H1 (cell line): ENCODE data around the gene SOX30. TPM values are rescaled to one million over a fixed set of nuclear protein-coding genes. Genes with fewer than 3 reads are reported as not detected.

Experiments
- CTCF ChIA-PET: fragments of 300-600 bp; sonication (Branson Sonifier 250); formaldehyde crosslinking; loops from one replicate; lab custom pipeline; 2021; ENCODE audit not compliant: partially characterized antibody; lab: Charles Lee
- POLR2A ChIA-PET: fragments of 300-600 bp; sonication (Branson Sonifier 250); formaldehyde crosslinking; loops from one replicate; lab custom pipeline; 2021; ENCODE audit warnings: inconsistent platforms; ENCODE audit not compliant: partially characterized antibody; lab: Charles Lee
- DNase-seq, 2 experiments: peaks; one replicate each; pipeline versions ENCODE4 v3.0.0 to v3.0.0-alpha.2; 2010 to 2022; ENCODE audit warnings: low spot score in 2 of 2, low read depth in 1 of 2, mixed read lengths in 1 of 2
- FAIRE-seq: peaks from 2 replicates; lab custom pipeline; 2011; peaks lifted over from hg19 to GRCh38; lab: Jason Lieb, UNC
- H2AFZ ChIP-seq: 2 replicates; pipeline ENCODE4 v1.8.1; 2012; ENCODE audit warnings: low read length, inconsistent platforms
- H2AK5ac ChIP-seq: 2 replicates; pipeline ENCODE4 v1.6.1; 2013; ENCODE audit warnings: low read depth, low read length
- H2BK120ac ChIP-seq: replicated peaks from 2 replicates; pipeline ENCODE3; 2013; ENCODE audit warnings: low read depth, low read length, inconsistent platforms
- H2BK12ac ChIP-seq: 2 replicates; pipeline ENCODE4 v1.6.1; 2013; ENCODE audit warnings: low read depth, low read length
- H2BK15ac ChIP-seq: 2 replicates; pipeline ENCODE4 v1.6.1; 2013; ENCODE audit warnings: low read length
- H2BK20ac ChIP-seq: 2 replicates; pipeline ENCODE4 v1.6.1; 2013; ENCODE audit warnings: low read length
- H2BK5ac ChIP-seq: 2 replicates; pipeline ENCODE4 v1.6.1; 2013; ENCODE audit warnings: low read depth, low read length
- H3K14ac ChIP-seq: 2 replicates; pipeline ENCODE4 v1.6.1; 2013; ENCODE audit warnings: inconsistent platforms; ENCODE audit not compliant: insufficient read length
- H3K18ac ChIP-seq: 2 replicates; pipeline ENCODE4 v1.6.1; 2013; ENCODE audit warnings: low read length; ENCODE audit errors: extremely low read depth
- H3K23ac ChIP-seq: 2 replicates; pipeline ENCODE4 v1.6.1; 2013; ENCODE audit warnings: inconsistent platforms; ENCODE audit not compliant: insufficient read length
- H3K23me2 ChIP-seq: 2 replicates; pipeline ENCODE4 v1.6.1; 2013; ENCODE audit warnings: low read depth, low read length
- H3K27ac ChIP-seq: 2 replicates; pipeline ENCODE4 v1.6.1; 2011; ENCODE audit warnings: low read depth, low read length, inconsistent platforms
- H3K27me3 ChIP-seq, 4 experiments: replicated peaks in 1 of 4; 1 replicate in 1 of 4; 2 replicates in 3 of 4; pipeline versions ENCODE4 v1.6.1 to v1.8.1; 2011 to 2013; ENCODE audit warnings: low read length in 3 of 4, mild to moderate bottlenecking in 3 of 4, inconsistent platforms in 2 of 4, mixed read lengths in 2 of 4, moderate library complexity in 1 of 4; ENCODE audit not compliant: control insufficient read depth in 3 of 4, insufficient read depth in 3 of 4; ENCODE audit errors: extremely low read depth in 1 of 4
- H3K36me3 ChIP-seq, 4 experiments: 2 replicates each; pipeline versions ENCODE4 v1.6.1 to v1.8.1; 2011 to 2013; ENCODE audit warnings: mild to moderate bottlenecking in 4 of 4, low read length in 3 of 4, moderate library complexity in 2 of 4, control low read depth in 1 of 4, inconsistent platforms in 1 of 4; ENCODE audit not compliant: insufficient read depth in 4 of 4, control insufficient read depth in 2 of 4
- H3K4ac ChIP-seq: replicated peaks from 2 replicates; pipeline ENCODE3; 2013; ENCODE audit warnings: low read length, low read depth, mixed read lengths, inconsistent platforms; ENCODE audit not compliant: insufficient read length
- H3K4me1 ChIP-seq, 4 experiments: replicated peaks in 1 of 4; 1 replicate in 1 of 4; 2 replicates in 3 of 4; pipeline versions ENCODE4 v1.6.1 to v1.8.1; 2011 to 2013; ENCODE audit warnings: low read length in 3 of 4, inconsistent platforms in 2 of 4, mixed read lengths in 1 of 4; ENCODE audit not compliant: insufficient read depth in 4 of 4, control insufficient read depth in 3 of 4
- H3K4me2 ChIP-seq, 2 experiments: 2 replicates each; pipeline versions ENCODE4 v1.6.1 to v1.8.1; 2011 to 2013; ENCODE audit warnings: low read depth in 2 of 2, low read length in 2 of 2, control low read depth in 1 of 2, inconsistent platforms in 1 of 2, mild to moderate bottlenecking in 1 of 2; ENCODE audit not compliant: insufficient read depth in 1 of 2
- H3K4me3 ChIP-seq, 4 experiments: fragments of 200-600, 300-600 bp in 1 of 4; sonication (generic), shearing (Covaris generic), sonication (Bioruptor Twin) in 1 of 4; 2 replicates each; pipeline versions ENCODE4 v1.5.1 to v1.8.1; 2011 to 2016; ENCODE audit warnings: low read length in 4 of 4, low read depth in 3 of 4, control low read depth in 2 of 4, inconsistent platforms in 2 of 4, mild to moderate bottlenecking in 2 of 4, mixed read lengths in 1 of 4, moderate library complexity in 1 of 4; ENCODE audit not compliant: insufficient read depth in 2 of 4; ENCODE audit errors: extremely low read depth in 1 of 4
- H3K56ac ChIP-seq: replicated peaks from 2 replicates; pipeline ENCODE3; 2013; ENCODE audit warnings: low read depth, mild to moderate bottlenecking, mixed read lengths, low read length, inconsistent platforms; ENCODE audit not compliant: insufficient read length
- H3K79me1 ChIP-seq: 2 replicates; pipeline ENCODE4 v1.6.1; 2013; ENCODE audit warnings: low read depth, low read length, control low read depth
- H3K79me2 ChIP-seq, 2 experiments: 2 replicates each; pipeline versions ENCODE4 v1.6.1 to v1.8.1; 2012 to 2013; ENCODE audit warnings: low read length in 2 of 2, mild to moderate bottlenecking in 2 of 2, inconsistent platforms in 1 of 2; ENCODE audit not compliant: insufficient read depth in 2 of 2, control insufficient read depth in 1 of 2
- H3K9ac ChIP-seq, 4 experiments: replicated peaks in 1 of 4; 1 replicate in 1 of 4; 2 replicates in 3 of 4; pipeline versions ENCODE4 v1.6.1 to v1.8.1; 2011 to 2013; ENCODE audit warnings: low read depth in 3 of 4, low read length in 3 of 4, control low read depth in 2 of 4, mild to moderate bottlenecking in 2 of 4, moderate library complexity in 2 of 4, inconsistent platforms in 1 of 4; ENCODE audit errors: extremely low read depth in 1 of 4
- H3K9me3 ChIP-seq, 2 experiments: 2 replicates each; pipeline versions ENCODE4 v1.6.1 to v1.8.1; 2012 to 2013; ENCODE audit warnings: mild to moderate bottlenecking in 2 of 2, moderate library complexity in 2 of 2, control low read depth in 1 of 2, inconsistent platforms in 1 of 2, low read depth in 1 of 2, low read length in 1 of 2, mixed read lengths in 1 of 2; ENCODE audit not compliant: insufficient read depth in 2 of 2
- H4K20me1 ChIP-seq, 2 experiments: replicated peaks in 1 of 2; 2 replicates each; pipeline versions ENCODE3 to v1.8.1; 2011 to 2013; ENCODE audit warnings: inconsistent platforms in 2 of 2, low read length in 2 of 2, mild to moderate bottlenecking in 1 of 2; ENCODE audit not compliant: insufficient read depth in 2 of 2, control insufficient read depth in 1 of 2
- H4K5ac ChIP-seq: 2 replicates; pipeline ENCODE4 v1.6.1; 2013; ENCODE audit warnings: low read length, low read depth, mixed read lengths, inconsistent platforms; ENCODE audit not compliant: insufficient read length
- H4K8ac ChIP-seq: 2 replicates; pipeline ENCODE4 v1.8.0; 2013; ENCODE audit warnings: mild to moderate bottlenecking, moderate library complexity, low read length, inconsistent platforms; ENCODE audit not compliant: insufficient read depth; ENCODE audit errors: extremely low read depth
- H4K91ac ChIP-seq: replicated peaks from 2 replicates; pipeline ENCODE3; 2013; ENCODE audit warnings: low read length, mixed read lengths, inconsistent platforms; ENCODE audit not compliant: insufficient read length
- CBX5 ChIP-seq: fragments of 300-800, 300-1000 bp; sonication (generic); IDR thresholded peaks from 2 replicates; pipeline ENCODE4 v1.7.1; 2016; ENCODE audit warnings: antibody characterized with exemption, low read length, low read depth
- CHD1 ChIP-seq: IDR thresholded peaks from 2 replicates; pipeline ENCODE4 v1.6.1; 2012; ENCODE audit warnings: low read depth, low read length, improper control_type of control experiment
- EP300 ChIP-seq, 2 experiments: IDR thresholded peaks; 1 replicate in 1 of 2; 2 replicates in 1 of 2; pipeline ENCODE4 v1.6.1; 2011 to 2012; ENCODE audit warnings: low read depth in 2 of 2, low read length in 2 of 2, mild to moderate bottlenecking in 2 of 2, borderline replicate concordance in 1 of 2, inconsistent platforms in 1 of 2, moderate library complexity in 1 of 2
- POLR2AphosphoS5 ChIP-seq: IDR thresholded peaks from 2 replicates; pipeline ENCODE4 v1.6.1; 2011; ENCODE audit warnings: low read depth, low read length
- SP1 ChIP-seq: IDR thresholded peaks from 2 replicates; pipeline ENCODE4 v1.6.1; 2011; ENCODE audit warnings: low read depth, low read length
- TAF7 ChIP-seq: optimal IDR thresholded peaks from 2 replicates; pipeline ENCODE3; 2011; ENCODE audit warnings: low read depth, mild to moderate bottlenecking, inconsistent platforms, low read length, moderate library complexity, borderline replicate concordance
- polyA plus RNA-seq, 7 experiments: library from polyadenylated mRNA; depleted of rRNA in 3 of 7; stranded (reverse) in 5 of 7; unstranded in 2 of 7; fragments of >200 nt in 5 of 7; fragments of 200-250 nt in 2 of 7; gene quantifications; 1 replicate in 5 of 7; 2 replicates in 1 of 7; 4 replicates in 1 of 7; pipeline versions ENCODE4 v1.2.1 to v1.2.3, GENCODE V29; 2011 to 2013; ENCODE audit warnings: missing spikeins in 2 of 7, mixed read lengths in 2 of 7
- total RNA-seq: library from RNA; stranded (reverse); fragmentation: NEBNext Ultra II Directional; extraction: Animal tissue kit (Norgen Biotek cat#: 25700); gene quantifications from 2 replicates; pipeline ENCODE4 v1.2.1, GENCODE V29; 2021

The SOX30 gene
- total and polyA plus RNA-seq, 2 of the 8 experiments (the other 6 are each of a cell fraction or from before 2014, with no cell fraction given), result 0.35 TPM; not detected in 1

DNA sequence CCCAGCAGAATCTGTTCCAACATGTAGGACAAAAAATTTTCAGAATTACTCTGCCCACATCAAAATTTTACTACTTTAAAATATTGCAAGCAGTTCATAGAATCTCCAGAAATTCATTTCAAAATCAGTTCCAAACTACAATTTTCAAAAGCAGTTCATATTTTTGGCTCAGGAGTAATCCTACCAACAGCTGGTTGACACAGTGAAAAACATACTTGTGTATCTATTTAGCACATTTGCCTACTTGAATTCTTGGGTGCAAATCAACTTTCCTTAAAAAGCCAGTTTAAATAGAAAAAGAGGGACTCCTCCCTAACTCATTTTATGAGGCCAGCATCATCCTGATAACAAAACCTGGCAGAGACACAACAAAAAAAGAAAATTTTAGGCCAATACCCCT lies 31.5 kb downstream of the SOX30 start:
- Histone ChIP-seq H3K27ac (no peak overlapping the region), H2BK5ac (no peak overlapping the region), H3K23ac (no peak overlapping the region), H4K8ac (no peak overlapping the region), H3K4me2 (no peak overlapping the region), H3K4ac (no peak overlapping the region), H3K27me3 (no peaks in the 10 kb centered on the region), H2AFZ (no peak overlapping the region), H3K4me3 (no peak overlapping the region), H2BK120ac (no peak overlapping the region), H3K36me3 (no peaks in the 10 kb centered on the region), H2BK12ac (no peak overlapping the region), H4K20me1 (no peaks in the 10 kb centered on the region), H4K91ac (no peak overlapping the region), H3K14ac (no peak overlapping the region), H4K5ac (no peak overlapping the region), H3K9me3 (no peaks in the 10 kb centered on the region)
- POLR2A ChIA-PET, result no interaction called here
- FAIRE-seq, result no peak
- no peak for TF ChIP-seq POLR2AphosphoS5
- no peak for TF ChIP-seq CBX5
- no peak for TF ChIP-seq SP1
- TF ChIP-seq TAF7, result no peak
- TF ChIP-seq CHD1, result no peak
- no peak for TF ChIP-seq EP300 (IDR thresholded peaks at IDR 0.05; ENCODE audit: borderline replicate concordance in 1 of 2, low read depth in 2 of 2, low read length in 2 of 2)
- TF ChIP-seq, all 59 proteins: peak for 0
- Histone ChIP-seq H2BK15ac (no peak overlapping the region), H2BK20ac (no peak overlapping the region), H2AK5ac (no peak overlapping the region), H3K79me2 (no peaks in the 10 kb centered on the region), H3K79me1 (no peaks in the 10 kb centered on the region), H3K56ac (no peak overlapping the region), H3K4me1 (no peaks in the 10 kb centered on the region), H3K9ac (no peak overlapping the region), H3K18ac (no peak overlapping the region), H3K23me2 (no peaks in the 10 kb centered on the region)
- CTCF ChIA-PET, result interaction anchor here (1.4 kb wide), 1 partner anchor 12 kb away, joined by 3 read pairs; no protein-coding TSS in a partner anchor
- no peak for DNase-seq
